ENCODE measurements around the gene PRDM16. TPM values are rescaled to one million over a fixed set of nuclear protein-coding genes. Genes with fewer than 3 reads are reported as not detected.

The PRDM16 gene
- total and polyA plus RNA-seq, 2 experiments from 2014 or later = 41.8 to 55.8 TPM

DNA sequence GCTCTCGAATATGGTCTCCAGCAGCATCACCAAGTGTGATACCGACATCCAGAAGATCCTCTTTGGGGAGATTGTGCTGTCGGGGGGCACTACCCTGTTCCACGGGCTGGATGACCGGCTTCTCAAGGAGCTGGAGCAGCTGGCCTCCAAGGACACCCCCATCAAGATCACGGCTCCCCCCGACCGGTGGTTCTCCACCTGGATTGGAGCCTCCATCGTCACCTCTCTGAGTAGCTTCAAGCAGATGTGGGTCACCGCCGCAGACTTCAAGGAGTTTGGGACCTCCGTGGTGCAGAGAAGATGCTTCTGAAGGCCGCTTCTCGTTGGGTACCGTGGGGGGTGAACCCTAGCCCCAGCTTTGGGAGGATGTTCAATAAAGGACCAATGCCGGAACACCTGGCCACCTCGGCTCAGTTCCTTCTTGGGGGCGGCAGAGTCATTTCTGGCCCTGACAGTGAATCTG lies 46.5 kb upstream of the PRDM16 start:
- Histone ChIP-seq H3K27ac (no peak overlapping the region), H3K27me3 (no peaks in the 10 kb centered on the region), H3K36me3 (no peaks in the 10 kb centered on the region), H3K4me1 (ENCODE audit: low read depth) (no peaks in the 10 kb centered on the region), H3K9me3 (ENCODE audit: low read depth) (no peaks in the 10 kb centered on the region), H3K4me3 (no peak overlapping the region)
- TF ChIP-seq CTCF (IDR thresholded peaks at IDR 0.05; ENCODE audit: low read depth, low read length) = no peak
- no peak for DNase-seq (ENCODE audit: low read depth in 1 of 2, low spot score in 1 of 2)

DNA sequence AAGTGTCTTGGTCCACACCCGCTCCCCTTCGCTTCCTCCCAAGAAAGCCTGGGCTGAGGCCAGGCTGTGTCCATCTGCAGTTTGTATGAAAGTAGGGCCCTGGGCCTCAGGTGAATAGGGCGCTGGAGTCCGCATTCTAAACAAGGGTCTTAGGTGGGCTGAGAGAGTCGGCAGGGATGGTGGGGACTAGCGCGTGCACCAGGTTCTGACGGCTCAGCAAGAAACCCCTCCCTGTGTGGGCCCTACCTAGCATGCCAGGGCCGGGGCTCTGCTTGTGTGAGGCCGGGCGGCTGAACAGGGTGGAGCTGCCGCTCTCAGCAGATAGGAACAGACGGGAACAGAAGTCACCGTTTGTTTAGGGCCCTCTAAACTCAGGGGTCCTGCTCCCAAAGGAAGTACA lies 46.0 kb upstream of the PRDM16 start:
- Histone ChIP-seq H3K9me3 (ENCODE audit: low read depth) (no peaks in the 10 kb centered on the region), H3K4me3 (no peak overlapping the region), H3K27me3 (no peaks in the 10 kb centered on the region), H3K27ac (no peak overlapping the region), H3K4me1 (ENCODE audit: low read depth) (no peaks in the 10 kb centered on the region), H3K36me3 (no peaks in the 10 kb centered on the region)
- DNase-seq (ENCODE audit: low read depth in 1 of 2, low spot score in 1 of 2) = no peak
- TF ChIP-seq CTCF (IDR thresholded peaks at IDR 0.05; ENCODE audit: low read depth, low read length) = no peak

DNA sequence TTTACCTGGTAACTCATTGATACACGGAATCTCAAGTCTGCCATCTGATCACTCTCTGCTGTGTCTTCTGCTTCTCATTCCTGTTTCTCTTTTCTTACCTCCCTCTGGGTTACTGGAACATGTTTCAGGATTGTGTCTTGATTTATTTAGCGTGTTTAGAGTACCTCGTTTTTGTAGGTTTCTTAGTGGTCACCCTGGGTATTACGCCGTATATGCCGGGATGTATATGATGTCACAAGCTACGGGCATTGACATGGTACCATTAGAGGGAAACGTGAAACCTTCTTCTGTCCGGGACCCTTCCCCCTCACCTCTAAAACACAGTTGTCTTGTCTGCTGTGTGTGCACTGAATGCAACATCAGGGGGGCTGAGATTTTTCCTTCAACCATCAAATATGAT lies 45.0 kb upstream of the PRDM16 start:
- Histone ChIP-seq H3K4me1 (ENCODE audit: low read depth) (no peaks in the 10 kb centered on the region), H3K4me3 (no peak overlapping the region), H3K9me3 (ENCODE audit: low read depth) (no peaks in the 10 kb centered on the region), H3K27ac (no peak overlapping the region), H3K27me3 (no peaks in the 10 kb centered on the region), H3K36me3 (no peaks in the 10 kb centered on the region)
- TF ChIP-seq CTCF (IDR thresholded peaks at IDR 0.05; ENCODE audit: low read depth, low read length) = no peak
- DNase-seq (ENCODE audit: low read depth in 1 of 2, low spot score in 1 of 2) = no peak

DNA sequence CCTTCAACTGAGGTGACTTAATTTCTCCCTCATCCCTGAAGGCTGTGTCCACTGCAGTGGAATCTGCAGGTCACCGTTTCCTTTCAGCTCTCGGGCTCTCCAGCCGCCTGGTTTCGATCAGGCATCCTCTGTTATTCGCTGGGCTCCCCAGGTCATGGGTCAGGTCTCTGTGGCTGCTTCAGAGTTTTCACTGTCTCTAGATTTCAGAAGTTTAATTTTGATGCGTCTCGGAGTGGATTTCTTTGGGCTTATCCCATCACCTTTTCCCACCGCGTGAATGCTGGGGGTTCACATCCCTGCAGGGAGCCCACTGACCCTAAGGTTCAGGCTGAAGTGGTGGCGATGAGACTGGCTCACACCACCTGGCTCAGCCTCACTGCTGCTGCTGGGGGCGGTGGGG lies 44.4 kb upstream of the PRDM16 start:
- Histone ChIP-seq H3K4me1 (ENCODE audit: low read depth) (no peaks in the 10 kb centered on the region), H3K27ac (no peak overlapping the region), H3K36me3 (no peaks in the 10 kb centered on the region), H3K4me3 (no peak overlapping the region), H3K9me3 (ENCODE audit: low read depth) (no peaks in the 10 kb centered on the region), H3K27me3 (no peaks in the 10 kb centered on the region)
- TF ChIP-seq CTCF (IDR thresholded peaks at IDR 0.05; ENCODE audit: low read depth, low read length) = no peak
- DNase-seq (ENCODE audit: low read depth in 1 of 2, low spot score in 1 of 2) = no peak

GRCh38 chr1:3026124-3026523 lies 42.9 kb upstream of the PRDM16 start:
- H3K27me3 ChIP-seq = no peaks in the 10 kb centered on the region
- no peaks in the 10 kb centered on the region for H3K9me3 ChIP-seq (ENCODE audit: low read depth)
- no peak for DNase-seq (ENCODE audit: low read depth in 1 of 2, low spot score in 1 of 2)
- TF ChIP-seq CTCF (IDR thresholded peaks at IDR 0.05; ENCODE audit: low read depth, low read length) = no peak
- no peaks in the 10 kb centered on the region for H3K4me1 ChIP-seq (ENCODE audit: low read depth)
- H3K27ac ChIP-seq = no peak overlapping the region
- no peak overlapping the region for H3K4me3 ChIP-seq
- H3K36me3 ChIP-seq = no peaks in the 10 kb centered on the region

Measured in cardiac muscle cell (in vitro differentiated cells and primary cell).